Neutrophil (primary cell): ENCODE data around the gene HERC4.

Source experiments
- H3K27ac ChIP-seq: fragments of 200-600 bp; sonication (generic); 2 replicates; pipeline ENCODE4 v1.5.1; 2016; ENCODE audit warnings: mild to moderate bottlenecking, moderate library complexity
- H3K27me3 ChIP-seq: fragments of 200-600 bp; sonication (generic); 2 replicates; pipeline ENCODE4 v1.6.0; 2016; ENCODE audit warnings: mild to moderate bottlenecking
- H3K36me3 ChIP-seq: fragments of 200-600 bp; sonication (generic); 2 replicates; pipeline ENCODE4 v1.5.1; 2017
- H3K4me1 ChIP-seq, 2 experiments: fragments of 200-600 bp in 1 of 2; sonication (generic) in 1 of 2; 1 replicate in 1 of 2; 2 replicates in 1 of 2; pipeline versions ENCODE4 v1.5.1 to v1.6.1; 2013 to 2016; ENCODE audit warnings: low read depth in 1 of 2, low read length in 1 of 2, mild to moderate bottlenecking in 1 of 2, moderate library complexity in 1 of 2; ENCODE audit not compliant: control insufficient read depth in 1 of 2, insufficient read depth in 1 of 2
- H3K4me3 ChIP-seq, 2 experiments: fragments of 200-600 bp in 1 of 2; sonication (generic) in 1 of 2; 1 replicate in 1 of 2; 2 replicates in 1 of 2; pipeline ENCODE4 v1.5.1; 2013 to 2016; ENCODE audit warnings: low read depth in 1 of 2, low read length in 1 of 2, mild to moderate bottlenecking in 1 of 2, moderate library complexity in 1 of 2
- H3K9me3 ChIP-seq: fragments of 200-600 bp; sonication (generic); 2 replicates; pipeline ENCODE4 v1.5.1; 2016
- TF ChIP-seq, protein P1 (sequence below): fragments of 200-600 bp; sonication (generic); IDR thresholded peaks from 2 replicates; pipeline ENCODE4 v1.5.1; 2016; ENCODE audit warnings: antibody characterized with exemption

HERC4 gene

GRCh38 chr10:68092512-68092911 lies 17.4 kb upstream of the HERC4 start:
- H3K27ac ChIP-seq, result no peak overlapping the region
- no peaks in the 10 kb centered on the region for H3K4me1 ChIP-seq
- TF ChIP-seq, protein P1, sequence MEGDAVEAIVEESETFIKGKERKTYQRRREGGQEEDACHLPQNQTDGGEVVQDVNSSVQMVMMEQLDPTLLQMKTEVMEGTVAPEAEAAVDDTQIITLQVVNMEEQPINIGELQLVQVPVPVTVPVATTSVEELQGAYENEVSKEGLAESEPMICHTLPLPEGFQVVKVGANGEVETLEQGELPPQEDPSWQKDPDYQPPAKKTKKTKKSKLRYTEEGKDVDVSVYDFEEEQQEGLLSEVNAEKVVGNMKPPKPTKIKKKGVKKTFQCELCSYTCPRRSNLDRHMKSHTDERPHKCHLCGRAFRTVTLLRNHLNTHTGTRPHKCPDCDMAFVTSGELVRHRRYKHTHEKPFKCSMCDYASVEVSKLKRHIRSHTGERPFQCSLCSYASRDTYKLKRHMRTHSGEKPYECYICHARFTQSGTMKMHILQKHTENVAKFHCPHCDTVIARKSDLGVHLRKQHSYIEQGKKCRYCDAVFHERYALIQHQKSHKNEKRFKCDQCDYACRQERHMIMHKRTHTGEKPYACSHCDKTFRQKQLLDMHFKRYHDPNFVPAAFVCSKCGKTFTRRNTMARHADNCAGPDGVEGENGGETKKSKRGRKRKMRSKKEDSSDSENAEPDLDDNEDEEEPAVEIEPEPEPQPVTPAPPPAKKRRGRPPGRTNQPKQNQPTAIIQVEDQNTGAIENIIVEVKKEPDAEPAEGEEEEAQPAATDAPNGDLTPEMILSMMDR, result no peak
- H3K36me3 ChIP-seq, result no peaks in the 10 kb centered on the region
- no peaks in the 10 kb centered on the region for H3K27me3 ChIP-seq
- no peak overlapping the region for H3K4me3 ChIP-seq
- no peaks in the 10 kb centered on the region for H3K9me3 ChIP-seq

GRCh38 chr10:68090586-68090985 lies 15.5 kb upstream of the HERC4 start:
- TF ChIP-seq, protein P1, result no peak

DNA sequence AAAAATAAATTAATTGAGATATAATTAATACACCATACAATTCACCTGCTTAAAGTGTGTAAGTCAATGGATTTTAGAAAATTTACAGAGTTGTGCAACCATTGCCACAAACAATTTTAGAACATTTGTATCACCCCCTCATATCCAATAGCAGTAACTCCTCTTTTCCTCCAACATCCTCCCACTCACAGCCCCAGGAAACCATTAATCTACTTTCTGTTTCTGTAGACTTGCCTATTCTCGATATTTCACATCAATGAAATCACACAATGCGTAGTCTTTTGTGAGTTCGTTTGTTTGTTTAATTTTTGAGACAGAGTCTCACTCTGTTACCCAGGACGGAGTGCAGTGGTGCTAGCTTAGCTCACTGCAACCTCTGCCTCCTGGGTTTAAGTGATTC lies 13.7 kb upstream of the HERC4 start:
- H3K4me3 ChIP-seq, result no peak overlapping the region
- no peaks in the 10 kb centered on the region for H3K4me1 ChIP-seq
- H3K27ac ChIP-seq, result no peak overlapping the region
- TF ChIP-seq, protein P1, result no peak
- no peaks in the 10 kb centered on the region for H3K36me3 ChIP-seq
- no peaks in the 10 kb centered on the region for H3K9me3 ChIP-seq
- H3K27me3 ChIP-seq, result no peaks in the 10 kb centered on the region

More at GRCh38 chr10:68090586-68090985, 15.5 kb upstream of the HERC4 start:
- Histone ChIP-seq H3K27me3 (no peaks in the 10 kb centered on the region), H3K9me3 (no peaks in the 10 kb centered on the region), H3K27ac (no peak overlapping the region), H3K4me3 (no peak overlapping the region), H3K36me3 (no peaks in the 10 kb centered on the region), H3K4me1 (no peaks in the 10 kb centered on the region)

GRCh38 chr10:68087685-68088401 lies 12.8 kb upstream of the HERC4 start:
- H3K4me1 ChIP-seq, result no peaks in the 10 kb centered on the region
- H3K4me3 ChIP-seq, result no peak overlapping the region
- H3K36me3 ChIP-seq, result no peaks in the 10 kb centered on the region
- TF ChIP-seq, protein P1, result no peak
- H3K27me3 ChIP-seq, result no peaks in the 10 kb centered on the region
- no peak overlapping the region for H3K27ac ChIP-seq
- no peaks in the 10 kb centered on the region for H3K9me3 ChIP-seq

- Histone ChIP-seq H3K27ac (no peak overlapping the region), H3K36me3 (no peaks in the 10 kb centered on the region), H3K4me1 (no peaks in the 10 kb centered on the region), H3K4me3 (no peak overlapping the region), H3K27me3 (no peaks in the 10 kb centered on the region), H3K9me3 (no peaks in the 10 kb centered on the region)
- TF ChIP-seq, protein P1, result no peak
Measured at GRCh38 chr10:68086910-68087684, 12.0 kb upstream of the HERC4 start.
